H9 (cell line): Measurements from ENCODE around the gene DOCK2. TPM values are rescaled to one million over a fixed set of nuclear protein-coding genes. Genes with fewer than 3 reads are reported as not detected.
A peak's percentile ranks its signal among the peaks of the same experiment; 100 is the strongest.

ENCODE experiments used
- DNase-seq: peaks from one replicate; pipeline ENCODE4 v3.0.0-alpha.2; 2017
- H2AFZ ChIP-seq: one replicate; pipeline ENCODE4 v1.6.1; 2013; ENCODE audit warnings: mild to moderate bottlenecking, low read length, control low read depth, moderate library complexity
- H2AK5ac ChIP-seq: 2 replicates; pipeline ENCODE4 v1.6.1; 2013; ENCODE audit warnings: low read length, control low read depth, mixed read lengths; ENCODE audit not compliant: insufficient read length
- H2BK120ac ChIP-seq: one replicate; pipeline ENCODE4 v1.6.1; 2013; ENCODE audit warnings: low read depth, mild to moderate bottlenecking, low read length, control low read depth, inconsistent platforms; ENCODE audit not compliant: poor library complexity, severe bottlenecking
- H2BK12ac ChIP-seq: 2 replicates; pipeline ENCODE4 v1.6.1; 2013; ENCODE audit warnings: low read length, control low read depth, mixed read lengths, low read depth; ENCODE audit not compliant: insufficient read length
- H2BK15ac ChIP-seq: 2 replicates; pipeline ENCODE4 v1.6.1; 2013; ENCODE audit warnings: low read depth, low read length, control low read depth
- H2BK20ac ChIP-seq: one replicate; pipeline ENCODE4 v1.6.1; 2013; ENCODE audit warnings: low read depth, mild to moderate bottlenecking, low read length, control low read depth, inconsistent platforms; ENCODE audit not compliant: poor library complexity, severe bottlenecking
- H2BK5ac ChIP-seq: 2 replicates; pipeline ENCODE4 v1.6.1; 2013; ENCODE audit warnings: low read length, control low read depth, mixed read lengths; ENCODE audit not compliant: insufficient read length
- H3K14ac ChIP-seq: 2 replicates; pipeline ENCODE4 v1.6.1; 2013; ENCODE audit warnings: low read length, control low read depth; ENCODE audit not compliant: insufficient read depth
- H3K18ac ChIP-seq: 2 replicates; pipeline ENCODE4 v1.6.1; 2013; ENCODE audit warnings: low read depth, mild to moderate bottlenecking, mixed read lengths, low read length, control low read depth; ENCODE audit not compliant: insufficient read length
- H3K23ac ChIP-seq: 2 replicates; pipeline ENCODE4 v1.6.1; 2013; ENCODE audit warnings: low read length, control low read depth, mixed read lengths, low read depth; ENCODE audit not compliant: insufficient read length
- H3K23me2 ChIP-seq: 2 replicates; pipeline ENCODE4 v1.6.1; 2013; ENCODE audit warnings: low read depth, mild to moderate bottlenecking, mixed read lengths, low read length, control low read depth; ENCODE audit not compliant: insufficient read length, poor library complexity, severe bottlenecking
- H3K27ac ChIP-seq: 2 replicates; pipeline ENCODE4 v1.5.1; 2013; ENCODE audit warnings: low read length, control low read depth, mixed read lengths, low read depth; ENCODE audit not compliant: insufficient read length
- H3K27me3 ChIP-seq: 2 replicates; pipeline ENCODE4 v1.6.1; 2013; ENCODE audit warnings: low read length, control low read depth, inconsistent platforms; ENCODE audit not compliant: insufficient read depth
- H3K4ac ChIP-seq: 2 replicates; pipeline ENCODE4 v1.6.1; 2013; ENCODE audit warnings: low read depth, mild to moderate bottlenecking, control low read depth, inconsistent platforms, low read length, moderate library complexity
- H3K4me1 ChIP-seq: 2 replicates; pipeline ENCODE4 v1.6.1; 2013; ENCODE audit warnings: low read length, control low read depth, inconsistent platforms; ENCODE audit not compliant: insufficient read depth
- H3K4me2 ChIP-seq: 2 replicates; pipeline ENCODE4 v1.6.1; 2013; ENCODE audit warnings: low read length, control low read depth, mixed read lengths; ENCODE audit not compliant: insufficient read length, insufficient read depth
- H3K56ac ChIP-seq: 2 replicates; pipeline ENCODE4 v1.6.1; 2013; ENCODE audit warnings: low read depth, mild to moderate bottlenecking, mixed read lengths, low read length, control low read depth; ENCODE audit not compliant: insufficient read length
- H3K79me1 ChIP-seq: 2 replicates; pipeline ENCODE4 v1.6.1; 2013; ENCODE audit warnings: low read depth, mild to moderate bottlenecking, moderate library complexity, low read length, control low read depth, inconsistent platforms; ENCODE audit not compliant: insufficient read depth, poor library complexity, severe bottlenecking
- H3K79me2 ChIP-seq: 2 replicates; pipeline ENCODE4 v1.6.1; 2013; ENCODE audit warnings: low read length, control low read depth, inconsistent platforms; ENCODE audit not compliant: insufficient read depth
- H3K9ac ChIP-seq: 2 replicates; pipeline ENCODE4 v1.6.1; 2013; ENCODE audit warnings: low read length, control low read depth, mixed read lengths; ENCODE audit not compliant: insufficient read length; ENCODE audit errors: extremely low read depth
- H3K9me3 ChIP-seq: one replicate; pipeline ENCODE4 v1.6.1; 2013; ENCODE audit warnings: low read depth, low read length, inconsistent platforms; ENCODE audit not compliant: control insufficient read depth
- H3T11ph ChIP-seq: one replicate; pipeline ENCODE4 v1.6.1; 2013; ENCODE audit warnings: mild to moderate bottlenecking, low read length, control low read depth, inconsistent platforms
- H4K20me1 ChIP-seq: one replicate; pipeline ENCODE4 v1.6.1; 2013; ENCODE audit not compliant: control insufficient read depth, insufficient read length, insufficient read depth
- H4K5ac ChIP-seq: 2 replicates; pipeline ENCODE4 v1.6.1; 2013; ENCODE audit warnings: low read depth, mild to moderate bottlenecking, mixed read lengths, low read length, control low read depth; ENCODE audit not compliant: insufficient read length
- H4K8ac ChIP-seq: replicated peaks from 2 replicates; pipeline ENCODE4 v1.6.1; 2013; ENCODE audit warnings: low read length, control low read depth, mixed read lengths, low read depth; ENCODE audit not compliant: insufficient read length
- H4K91ac ChIP-seq: 2 replicates; pipeline ENCODE4 v1.6.1; 2013; ENCODE audit warnings: low read depth, mild to moderate bottlenecking, moderate library complexity, mixed read lengths, low read length, control low read depth; ENCODE audit not compliant: insufficient read length
- H3K27ac Mint-ChIP-seq, 3 experiments: 2 replicates in 2 of 3; 3 replicates in 1 of 3; pipeline ENCODE4 v1.8.0; 2020 to 2021; ENCODE audit warnings: mixed read lengths in 3 of 3, mild to moderate bottlenecking in 1 of 3, moderate library complexity in 1 of 3
- H3K27me3 Mint-ChIP-seq: 2 replicates; pipeline ENCODE4 v1.8.0; 2021; ENCODE audit warnings: low read depth, mild to moderate bottlenecking, moderate library complexity, mixed read lengths
- H3K36me3 Mint-ChIP-seq, 3 experiments: 2 replicates in 2 of 3; 3 replicates in 1 of 3; pipeline ENCODE4 v1.8.0; 2020 to 2021; ENCODE audit warnings: low read depth in 3 of 3, mixed read lengths in 3 of 3; ENCODE audit not compliant: insufficient read depth in 1 of 3
- H3K4me1 Mint-ChIP-seq, 2 experiments: 2 replicates each; pipeline ENCODE4 v1.8.0; 2020; ENCODE audit warnings: mixed read lengths in 2 of 2
- H3K4me3 Mint-ChIP-seq, 2 experiments: 2 replicates in 1 of 2; 3 replicates in 1 of 2; pipeline ENCODE4 v1.8.0; 2020 to 2021; ENCODE audit warnings: mild to moderate bottlenecking in 2 of 2, mixed read lengths in 2 of 2, moderate library complexity in 1 of 2
- H3K9me3 Mint-ChIP-seq, 2 experiments: 2 replicates in 1 of 2; 3 replicates in 1 of 2; pipeline ENCODE4 v1.8.0; 2020; ENCODE audit warnings: mild to moderate bottlenecking in 2 of 2, mixed read lengths in 2 of 2, moderate library complexity in 1 of 2
- CTCF ChIP-seq: fragments of 200-600 bp; sonication (generic); conservative IDR thresholded peaks from 3 replicates; pipeline ENCODE4 v1.8.0; 2021; ENCODE audit warnings: antibody characterized with exemption, mild to moderate bottlenecking
- WGBS: extraction: QIAGEN DNeasy Blood & Tissue Kit; methylation state at CpG from one replicate; pipeline ENCODE4 v1.1.7; 2013; ENCODE audit warnings: missing lambda C conversion rate, low lambda C conversion rate, mixed read lengths; ENCODE audit not compliant: insufficient read length; ENCODE audit errors: extremely low coverage; 5-methylcytosine and 5-hydroxymethylcytosine counted together
- total RNA-seq: library from RNA; stranded (reverse); gene quantifications from 2 replicates; pipeline ENCODE4 v1.2.1, GENCODE V29; 2021

Gene DOCK2
- total RNA-seq, 1 experiment from 2014 or later = 7.8 TPM

- no peak for TF ChIP-seq CTCF
- no peak overlapping the region for H3T11ph ChIP-seq
These were observed 296.5 kb downstream of the DOCK2 start for GRCh38 chr5:169933616-169934015.

More at GRCh38 chr5:169933616-169934015, 296.5 kb downstream of the DOCK2 start:
- no peak overlapping the region for H3K14ac ChIP-seq
- Mint-ChIP-seq H3K36me3 (no peaks in the 10 kb centered on the region), H3K4me3 (no peak overlapping the region), H3K9me3 (no peaks in the 10 kb centered on the region), H3K27ac (0 out of 7 replicates have a peak overlapping the region, but pooled peaks of 1 of the 3 experiments have one; percentile 32), H3K4me1 (peaks cover 4 to 6% of the 10 kb centered on the region in 2 experiments), H3K27me3 (no peaks in the 10 kb centered on the region; the same call in 1 of the 2 replicates)
- no peak overlapping the region for H2BK120ac ChIP-seq
- no peak overlapping the region for H3K56ac ChIP-seq
- no peak overlapping the region for H2BK5ac ChIP-seq
- no peak overlapping the region for H3K4me2 ChIP-seq
- H3K9me3 ChIP-seq = no peaks in the 10 kb centered on the region
- WGBS = no CpG with 5 or more reads among the region's 7 CpGs
- H3K79me2 ChIP-seq = no peaks in the 10 kb centered on the region
- no peak overlapping the region for H4K91ac ChIP-seq
- no peaks in the 10 kb centered on the region for H3K27me3 ChIP-seq
- no peak overlapping the region for H3K18ac ChIP-seq
- no peak overlapping the region for H3K27ac ChIP-seq
- no peaks in the 10 kb centered on the region for H3K23me2 ChIP-seq
- H3K4me1 ChIP-seq = no peaks in the 10 kb centered on the region
- no peak overlapping the region for H2BK20ac ChIP-seq
- no peak overlapping the region for H2AK5ac ChIP-seq
- H4K5ac ChIP-seq = no peak overlapping the region
- no peaks in the 10 kb centered on the region for H3K79me1 ChIP-seq
- no peak overlapping the region for H2AFZ ChIP-seq
- H3K9ac ChIP-seq = no peak overlapping the region
- H3K23ac ChIP-seq = no peak overlapping the region
- H3K4ac ChIP-seq = no peak overlapping the region
- H4K8ac ChIP-seq = no peak overlapping the region
- H2BK15ac ChIP-seq = no peak overlapping the region
- no peak for DNase-seq
- no peak overlapping the region for H2BK12ac ChIP-seq
- H4K20me1 ChIP-seq = no peaks in the 10 kb centered on the region
